CD14-positive monocyte (primary cell): ENCODE data around the gene SUSD2. TPM values are rescaled to one million over a fixed set of nuclear protein-coding genes. Genes with fewer than 3 reads are reported as not detected.

ENCODE experiments used
- DNase-seq, 3 donors: peaks; one replicate each; pipeline ENCODE4 v3.0.0-alpha.2; 2011 to 2022
- H2AFZ ChIP-seq: 2 replicates; pipeline ENCODE4 v1.6.0; 2012; ENCODE audit warnings: mild to moderate bottlenecking, low read depth, low read length, inconsistent platforms; ENCODE audit not compliant: insufficient read depth, poor library complexity, severe bottlenecking
- H3K27ac ChIP-seq, 2 donors: 1 replicate in 1 of 2; 2 replicates in 1 of 2; pipeline ENCODE4 v1.5.1; 2012 to 2013; ENCODE audit warnings: low read length in 2 of 2, control low read depth in 1 of 2, inconsistent platforms in 1 of 2, low read depth in 1 of 2, mild to moderate bottlenecking in 1 of 2
- H3K27me3 ChIP-seq, 2 donors: one replicate each; pipeline versions ENCODE4 v1.6.0 to v1.6.1; 2011 to 2013; ENCODE audit warnings: low read length in 2 of 2; ENCODE audit not compliant: control insufficient read depth in 2 of 2, insufficient read depth in 2 of 2
- H3K36me3 ChIP-seq, 2 donors: replicated peaks in 1 of 2; 1 replicate in 1 of 2; 2 replicates in 1 of 2; pipeline versions ENCODE4 v1.5.1 to v1.6.1; 2012 to 2013; ENCODE audit warnings: low read length in 2 of 2, control low read depth in 1 of 2, inconsistent platforms in 1 of 2, mild to moderate bottlenecking in 1 of 2; ENCODE audit not compliant: insufficient read depth in 2 of 2, control insufficient read depth in 1 of 2
- H3K4me1 ChIP-seq, 2 donors: 1 replicate in 1 of 2; 2 replicates in 1 of 2; pipeline versions ENCODE4 v1.5.1 to v1.6.1; 2012 to 2013; ENCODE audit warnings: low read length in 2 of 2, control low read depth in 1 of 2, inconsistent platforms in 1 of 2, mild to moderate bottlenecking in 1 of 2, moderate library complexity in 1 of 2; ENCODE audit not compliant: insufficient read depth in 2 of 2, control insufficient read depth in 1 of 2
- H3K4me2 ChIP-seq: replicated peaks from 2 replicates; pipeline ENCODE3; 2012; ENCODE audit warnings: low read length, moderate library complexity, mild to moderate bottlenecking; ENCODE audit not compliant: poor library complexity, severe bottlenecking; ENCODE audit errors: extremely low read depth
- H3K4me3 ChIP-seq, 3 experiments: fragments of 200-600 bp in 1 of 3; sonication (generic) in 1 of 3; replicated peaks in 1 of 3; 1 replicate in 2 of 3; 2 replicates in 1 of 3; pipeline ENCODE4 v1.5.1; 2011 to 2013; ENCODE audit warnings: low read length in 3 of 3, mild to moderate bottlenecking in 3 of 3, control low read depth in 2 of 3, low read depth in 2 of 3, inconsistent platforms in 1 of 3, moderate library complexity in 1 of 3
- H3K79me2 ChIP-seq: 2 replicates; pipeline ENCODE4 v1.6.0; 2012; ENCODE audit warnings: mild to moderate bottlenecking, control low read depth, inconsistent platforms, low read length, moderate library complexity; ENCODE audit not compliant: insufficient read depth
- H3K9ac ChIP-seq: 2 replicates; pipeline ENCODE4 v1.6.0; 2017; ENCODE audit warnings: low read length, mild to moderate bottlenecking; ENCODE audit not compliant: insufficient read depth, poor library complexity, severe bottlenecking
- H3K9me3 ChIP-seq, 2 donors: replicated peaks in 1 of 2; 1 replicate in 1 of 2; 2 replicates in 1 of 2; pipeline versions ENCODE4 v1.5.1 to v1.6.1; 2012 to 2013; ENCODE audit warnings: low read length in 2 of 2, control low read depth in 1 of 2; ENCODE audit not compliant: control insufficient read depth in 1 of 2, insufficient read depth in 1 of 2
- H4K20me1 ChIP-seq: 2 replicates; pipeline ENCODE4 v1.6.0; 2012; ENCODE audit warnings: mild to moderate bottlenecking, low read length, control low read depth, moderate library complexity; ENCODE audit not compliant: insufficient read depth
- H3K27ac Mint-ChIP-seq, 7 donors: one replicate each; pipeline ENCODE4 v1.8.0; 2020; ENCODE audit warnings: mild to moderate bottlenecking in 7 of 7, mixed read lengths in 7 of 7, moderate library complexity in 6 of 7, inconsistent platforms in 2 of 7
- H3K27me3 Mint-ChIP-seq, 3 donors: one replicate each; pipeline ENCODE4 v1.8.0; 2021 to 2022; ENCODE audit warnings: low read depth in 3 of 3, mild to moderate bottlenecking in 3 of 3, mixed read lengths in 3 of 3, moderate library complexity in 3 of 3, inconsistent platforms in 1 of 3
- H3K36me3 Mint-ChIP-seq, 2 donors: one replicate each; pipeline ENCODE4 v1.8.0; 2020; ENCODE audit warnings: mixed read lengths in 2 of 2, inconsistent platforms in 1 of 2, mild to moderate bottlenecking in 1 of 2
- H3K4me1 Mint-ChIP-seq: one replicate; pipeline ENCODE4 v1.8.0; 2020; ENCODE audit warnings: mild to moderate bottlenecking, mixed read lengths
- H3K4me3 Mint-ChIP-seq, 2 donors: one replicate each; pipeline ENCODE4 v1.8.0; 2020; ENCODE audit warnings: mild to moderate bottlenecking in 2 of 2, mixed read lengths in 2 of 2, moderate library complexity in 1 of 2
- H3K9me3 Mint-ChIP-seq, 7 donors: one replicate each; pipeline ENCODE4 v1.8.0; 2020 to 2022; ENCODE audit warnings: mixed read lengths in 7 of 7, mild to moderate bottlenecking in 6 of 7, moderate library complexity in 6 of 7, inconsistent platforms in 2 of 7
- WGBS: methylation state at CpG from one replicate; pipeline ENCODE4 v1.1.5; 2013; ENCODE audit warnings: missing lambda C conversion rate; ENCODE audit not compliant: insufficient coverage; 5-methylcytosine and 5-hydroxymethylcytosine counted together
- intact Hi-C, 2 donors: fragments of 100-400 bp; cut with micrococcal nuclease; formaldehyde crosslinking; loops; one replicate each; pipeline versions ENCODE4 v1.15.0 to v1.15.1; 2023
- polyA plus RNA-seq, 3 donors: library from polyadenylated mRNA; depleted of rRNA in 1 of 3; unstranded in 2 of 3; stranded (reverse) in 1 of 3; fragments of 300-500 nt in 2 of 3; fragments of >200 nt in 1 of 3; fragmentation: Illumina TruSeq in 2 of 3; gene quantifications; 1 replicate in 2 of 3; 2 replicates in 1 of 3; pipeline ENCODE4 v1.2.3, GENCODE V29; 2012 to 2021
- TF ChIP-seq, protein P1 (sequence below): fragments of 200-600 bp; IDR thresholded peaks from one replicate; pipeline ENCODE4 v1.8.0; 2022; ENCODE audit warnings: antibody characterized with exemption, mild to moderate bottlenecking

Gene SUSD2
- polyA plus RNA-seq, 3 donors: 0.56 TPM; not detected in 2

GRCh38 chr22:24142831-24143230, 38.5 kb upstream of the SUSD2 start:
- Histone ChIP-seq H3K27me3 (no peaks in the 10 kb centered on the region), H3K9me3 (no peaks in the 10 kb centered on the region), H2AFZ (no peak overlapping the region), H3K4me3 (no peak overlapping the region), H3K27ac (no peak overlapping the region), H3K9ac (no peak overlapping the region), H3K36me3 (peaks cover 4 to 26% of the 10 kb centered on the region in 2 donors), H3K4me2 (no peak overlapping the region), H4K20me1 (no peaks in the 10 kb centered on the region), H3K4me1 (peaks cover 72 to 77% of the 10 kb centered on the region in 2 donors), H3K79me2 (peaks cover 11% of the 10 kb centered on the region)
- Mint-ChIP-seq H3K4me1 (peaks cover 71% of the 10 kb centered on the region), H3K9me3 (no peaks in the 10 kb centered on the region), H3K27me3 (peaks cover 0 to 1% (median 0%) of the 10 kb centered on the region in 3 donors), H3K27ac (peak overlapping the region in 1 of 7 donors; percentile 61), H3K36me3 (peaks cover 28 to 47% of the 10 kb centered on the region in 2 donors), H3K4me3 (no peak overlapping the region)
- TF ChIP-seq, protein P1, sequence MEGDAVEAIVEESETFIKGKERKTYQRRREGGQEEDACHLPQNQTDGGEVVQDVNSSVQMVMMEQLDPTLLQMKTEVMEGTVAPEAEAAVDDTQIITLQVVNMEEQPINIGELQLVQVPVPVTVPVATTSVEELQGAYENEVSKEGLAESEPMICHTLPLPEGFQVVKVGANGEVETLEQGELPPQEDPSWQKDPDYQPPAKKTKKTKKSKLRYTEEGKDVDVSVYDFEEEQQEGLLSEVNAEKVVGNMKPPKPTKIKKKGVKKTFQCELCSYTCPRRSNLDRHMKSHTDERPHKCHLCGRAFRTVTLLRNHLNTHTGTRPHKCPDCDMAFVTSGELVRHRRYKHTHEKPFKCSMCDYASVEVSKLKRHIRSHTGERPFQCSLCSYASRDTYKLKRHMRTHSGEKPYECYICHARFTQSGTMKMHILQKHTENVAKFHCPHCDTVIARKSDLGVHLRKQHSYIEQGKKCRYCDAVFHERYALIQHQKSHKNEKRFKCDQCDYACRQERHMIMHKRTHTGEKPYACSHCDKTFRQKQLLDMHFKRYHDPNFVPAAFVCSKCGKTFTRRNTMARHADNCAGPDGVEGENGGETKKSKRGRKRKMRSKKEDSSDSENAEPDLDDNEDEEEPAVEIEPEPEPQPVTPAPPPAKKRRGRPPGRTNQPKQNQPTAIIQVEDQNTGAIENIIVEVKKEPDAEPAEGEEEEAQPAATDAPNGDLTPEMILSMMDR: no peak
- intact Hi-C loops: no loop called here
- DNase-seq: no peak
- 96% methylated on average over 2 of the region's 3 CpGs for WGBS

- Histone ChIP-seq H3K9ac (no peak overlapping the region), H3K4me2 (no peak overlapping the region), H3K9me3 (no peaks in the 10 kb centered on the region), H3K27ac (no peak overlapping the region), H4K20me1 (no peaks in the 10 kb centered on the region), H3K4me1 (peaks cover 83 to 90% of the 10 kb centered on the region in 2 donors), H3K27me3 (no peaks in the 10 kb centered on the region), H3K4me3 (no peak overlapping the region), H3K36me3 (peaks cover 0 to 12% of the 10 kb centered on the region in 2 donors), H2AFZ (no peak overlapping the region), H3K79me2 (peaks cover 11% of the 10 kb centered on the region)
- Mint-ChIP-seq H3K9me3 (no peaks in the 10 kb centered on the region), H3K27ac (peak overlapping the region in 3 of 7 donors; percentile 23 to 77 (median 64)), H3K4me1 (peaks cover 82% of the 10 kb centered on the region), H3K4me3 (no peak overlapping the region), H3K27me3 (peaks cover 0 to 3% (median 1%) of the 10 kb centered on the region in 3 donors), H3K36me3 (peaks cover 19 to 37% of the 10 kb centered on the region in 2 donors)
- 100% methylated on average over 1 of the region's 1 CpG for WGBS
- intact Hi-C loops: no loop called here
- no peak for DNase-seq
- TF ChIP-seq, protein P1: no peak
Observed at GRCh38 chr22:24144056-24144777, 37.1 kb upstream of the SUSD2 start.
